HG03432 (cell line): Measurements from ENCODE around the gene CTNNA1.
"Not testable (repeated sequence)": the region's sequence is repeated elsewhere in the genome, so short reads cannot be mapped to it uniquely, and the experiment has no call there.

Source experiments
- ATAC-seq: cut with Tn5 transposase; IDR thresholded peaks from one replicate; pipeline ENCODE4 v1.9.1; 2021; ENCODE audit warnings: mild to moderate bottlenecking, moderate library complexity; ENCODE audit not compliant: unreplicated experiment

The CTNNA1 gene

GRCh38 chr5:138884554-138884953, 131.3 kb downstream of the CTNNA1 start:
- ATAC-seq = no peak

GRCh38 chr5:138889994-138890393, 136.8 kb downstream of the CTNNA1 start:
- ATAC-seq = no peak

GRCh38 chr5:138890644-138891043, 137.4 kb downstream of the CTNNA1 start:
- no peak for ATAC-seq

GRCh38 chr5:138895918-138896317, 142.7 kb downstream of the CTNNA1 start:
- ATAC-seq = no peak

- no peak for ATAC-seq
These were observed 145.1 kb downstream of the CTNNA1 start for GRCh38 chr5:138898299-138898698.

GRCh38 chr5:138898742-138899141, 145.5 kb downstream of the CTNNA1 start:
- ATAC-seq = no peak

- no peak for ATAC-seq
These were observed 147.2 kb downstream of the CTNNA1 start for GRCh38 chr5:138900281-138900965.

- ATAC-seq = no peak
These were observed 148.5 kb downstream of the CTNNA1 start for GRCh38 chr5:138901716-138902115.

- ATAC-seq = no peak
These were observed 150.0 kb downstream of the CTNNA1 start for GRCh38 chr5:138903130-138903775.

GRCh38 chr5:138905541-138905940, 152.3 kb downstream of the CTNNA1 start:
- no peak for ATAC-seq

- no peak for ATAC-seq
These were observed 156.5 kb downstream of the CTNNA1 start for GRCh38 chr5:138909734-138910133.

- no peak for ATAC-seq
These were observed 157.4 kb downstream of the CTNNA1 start for GRCh38 chr5:138910546-138911185.

GRCh38 chr5:138911441-138911840, 158.2 kb downstream of the CTNNA1 start:
- no peak for ATAC-seq

- no peak for ATAC-seq
These were observed 158.9 kb downstream of the CTNNA1 start for GRCh38 chr5:138912093-138912492.

- ATAC-seq = no peak
These were observed 160.5 kb downstream of the CTNNA1 start for GRCh38 chr5:138913773-138914172.

GRCh38 chr5:138914338-138914737, 161.1 kb downstream of the CTNNA1 start:
- ATAC-seq = no peak

GRCh38 chr5:138918686-138919085, 165.5 kb downstream of the CTNNA1 start:
- ATAC-seq = no peak

GRCh38 chr5:138920181-138920580, 167.0 kb downstream of the CTNNA1 start:
- no peak for ATAC-seq

- not testable (repeated sequence) for ATAC-seq
These were observed 168.1 kb downstream of the CTNNA1 start for GRCh38 chr5:138921362-138921761.

- ATAC-seq = no peak
These were observed 169.3 kb downstream of the CTNNA1 start for GRCh38 chr5:138922494-138922893.

- ATAC-seq = no peak
These were observed 171.9 kb downstream of the CTNNA1 start for GRCh38 chr5:138925090-138925635.

GRCh38 chr5:138926257-138926656, 173.0 kb downstream of the CTNNA1 start:
- ATAC-seq = no peak
